HG02970 (cell line): Measurements from ENCODE around the gene MYO3B.

Experiments used
- ATAC-seq: cut with Tn5 transposase; IDR thresholded peaks from one replicate; pipeline ENCODE4 v1.9.1; 2021; ENCODE audit warnings: mild to moderate bottlenecking, moderate library complexity, moderate number of reproducible peaks; ENCODE audit not compliant: unreplicated experiment, low FRiP score

MYO3B gene

DNA sequence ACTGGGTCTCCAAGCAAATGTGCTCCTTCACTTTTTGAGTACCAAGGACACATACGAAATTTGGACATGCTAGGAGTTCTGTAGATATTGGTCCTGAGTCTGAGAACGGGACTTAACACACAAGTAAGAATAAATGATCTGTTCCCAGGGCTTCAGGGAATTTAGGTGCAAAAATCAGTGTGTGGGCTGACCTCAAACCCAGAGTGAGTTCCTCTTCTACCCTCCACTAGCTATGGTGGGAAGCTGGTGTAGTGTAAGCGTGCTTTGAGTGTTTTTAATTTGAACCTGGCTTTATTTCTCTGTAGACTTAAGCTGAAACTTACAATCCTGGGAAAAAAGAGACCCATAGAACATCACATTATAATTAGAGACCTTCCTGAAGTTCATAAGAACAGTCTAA is 50.5 kb downstream of the MYO3B start:
- ATAC-seq, result no peak

DNA sequence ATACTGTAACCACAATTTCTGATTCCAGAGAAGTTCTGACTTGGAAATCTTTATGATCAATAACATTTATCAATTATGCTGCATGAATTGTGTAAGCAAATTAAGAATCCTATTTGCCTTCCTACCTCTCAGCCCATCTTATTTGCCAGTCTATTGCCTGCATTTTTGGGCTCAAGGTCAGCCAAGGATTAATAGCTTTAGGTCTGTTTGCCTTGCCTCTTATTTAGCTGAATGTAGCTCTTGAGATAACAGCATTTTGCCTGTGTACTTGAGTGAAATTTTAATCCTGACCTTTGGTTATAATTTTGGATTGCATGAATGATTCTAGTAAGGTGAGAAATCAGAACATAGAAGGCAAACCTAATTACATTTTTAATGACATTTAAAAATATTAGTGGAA is 51.2 kb downstream of the MYO3B start:
- no peak for ATAC-seq

DNA sequence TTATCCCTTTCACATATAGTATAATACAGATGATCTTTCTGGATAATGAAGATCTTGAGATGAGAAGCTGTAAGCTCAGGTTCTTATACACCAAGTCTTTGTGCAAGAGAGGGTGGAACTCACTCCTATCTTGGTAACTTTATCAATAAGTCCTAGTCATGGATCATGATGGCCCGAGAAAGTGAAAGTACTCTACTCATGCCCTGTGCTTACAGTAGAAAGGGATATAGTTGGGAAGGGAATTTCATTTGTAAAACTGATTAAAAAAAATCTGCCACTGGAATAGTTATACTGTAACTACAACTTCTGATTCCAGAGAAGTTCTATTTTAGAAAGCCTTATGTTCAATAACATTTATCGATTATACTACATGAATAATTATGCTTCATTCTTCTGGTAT is 51.8 kb downstream of the MYO3B start:
- no peak for ATAC-seq

DNA sequence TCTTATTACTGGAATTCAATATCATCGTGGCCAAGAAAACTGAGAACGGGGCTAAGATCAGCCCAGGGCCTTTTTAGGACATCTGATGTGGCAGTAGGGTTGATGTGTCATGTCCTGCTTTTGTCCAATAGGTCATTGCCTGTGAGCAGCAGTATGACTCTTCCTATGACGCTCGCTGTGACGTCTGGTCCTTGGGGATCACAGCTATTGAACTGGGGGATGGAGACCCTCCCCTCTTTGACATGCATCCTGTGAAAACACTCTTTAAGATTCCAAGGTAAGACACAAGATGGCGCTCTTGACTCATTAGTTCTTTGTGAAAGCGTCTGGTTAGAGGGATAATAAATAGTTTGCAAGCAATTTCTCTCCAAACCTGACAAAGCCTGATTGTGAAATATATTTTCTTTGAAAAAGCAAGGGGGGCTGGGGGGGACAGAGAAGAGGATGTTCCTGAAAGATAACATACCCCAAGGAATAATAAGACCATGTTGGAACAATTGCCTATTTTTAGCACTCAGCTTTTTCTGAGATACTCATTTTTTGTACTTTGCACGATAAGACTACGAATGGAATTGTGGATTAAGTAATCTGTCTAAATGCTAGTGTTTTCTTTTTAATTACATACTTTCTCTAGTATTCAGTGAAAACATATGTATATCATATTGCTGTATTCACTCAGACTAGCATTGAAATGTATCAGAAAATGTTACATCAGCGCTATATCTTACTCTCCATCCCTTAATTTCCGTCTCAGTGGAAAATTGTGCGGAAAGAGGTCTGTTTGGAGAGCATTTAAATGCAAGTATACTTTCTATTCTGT is 58.1 kb downstream of the MYO3B start:
- ATAC-seq, result no peak

DNA sequence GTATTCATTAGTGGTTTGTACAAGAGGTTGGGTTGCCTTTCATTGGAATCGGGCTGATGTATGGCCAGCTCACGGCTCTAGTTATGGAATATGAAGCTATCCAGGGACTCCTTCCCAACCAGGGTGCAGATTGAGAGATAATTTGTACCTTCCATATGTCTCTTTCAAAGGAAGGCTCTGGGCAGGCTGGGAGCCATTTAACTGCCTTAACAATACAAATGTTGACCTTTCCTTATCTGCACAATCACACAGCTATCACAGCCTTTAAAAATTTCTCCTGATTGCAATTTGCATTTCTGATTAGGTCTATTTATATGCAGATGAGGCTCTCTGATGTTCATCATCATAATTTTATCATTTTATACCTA is 58.7 kb downstream of the MYO3B start:
- no peak for ATAC-seq

DNA sequence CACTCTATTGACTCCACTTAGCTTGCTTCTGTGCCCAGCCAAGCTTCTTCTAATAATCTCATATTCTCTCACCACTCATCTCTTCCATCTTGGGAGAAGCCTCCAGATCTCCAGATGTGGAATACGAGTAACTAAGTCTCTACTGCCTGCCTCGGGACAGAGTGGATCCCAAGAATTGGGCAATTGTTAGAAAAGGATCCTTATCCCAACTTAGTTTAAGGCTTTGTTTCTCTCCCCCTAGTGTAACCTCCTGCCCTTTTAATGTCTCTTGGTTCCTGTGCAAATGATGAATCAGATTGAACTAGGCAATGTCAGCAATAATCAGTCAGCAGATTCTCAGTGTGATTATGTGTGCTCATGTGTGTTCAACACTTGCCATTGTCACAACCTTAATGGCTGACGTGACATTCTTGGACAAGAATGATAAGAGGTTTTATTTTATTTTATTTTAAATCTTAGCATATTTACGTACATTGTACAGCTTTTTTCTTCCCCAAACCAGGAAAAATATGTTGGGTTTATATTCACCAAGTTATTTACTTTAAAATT is 59.7 kb downstream of the MYO3B start:
- ATAC-seq, result no peak

DNA sequence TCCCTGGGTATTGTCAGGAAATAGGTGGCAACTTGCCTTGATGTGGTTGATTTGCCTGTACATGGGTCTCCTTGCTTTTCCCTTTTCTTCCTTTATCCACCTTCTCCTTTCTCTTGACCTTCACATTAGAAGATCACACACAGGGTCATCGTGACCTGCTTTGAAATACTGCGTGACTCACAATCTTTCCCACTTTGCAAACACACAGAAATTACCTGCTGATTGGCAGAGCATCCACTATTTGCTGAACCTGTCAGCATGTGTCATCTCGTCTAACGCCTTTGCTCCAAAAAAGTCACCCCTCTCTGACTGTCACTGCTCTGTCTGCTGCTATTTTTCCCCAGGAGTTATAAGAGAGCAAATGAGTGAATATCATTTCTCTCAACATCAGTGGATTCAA is 60.8 kb downstream of the MYO3B start:
- ATAC-seq, result no peak

DNA sequence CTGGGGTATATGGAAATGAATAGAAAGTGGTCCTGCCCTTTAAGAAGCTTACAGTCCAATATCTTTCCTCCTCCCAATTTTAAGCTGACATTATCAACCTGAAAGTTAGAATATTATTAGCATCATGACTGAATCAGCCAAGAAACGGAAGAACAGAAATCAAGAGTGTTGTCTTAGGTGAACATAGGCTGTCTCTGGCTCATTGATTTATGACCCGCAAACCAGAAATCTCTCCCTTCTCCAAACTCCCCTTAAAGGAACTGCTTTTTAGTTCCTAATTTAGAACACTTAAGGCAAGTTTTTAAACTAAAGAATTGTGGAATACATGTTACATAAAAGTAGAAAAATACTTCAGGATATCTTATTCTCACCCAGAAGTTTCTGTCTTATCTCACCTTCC is 62.7 kb downstream of the MYO3B start:
- no peak for ATAC-seq

DNA sequence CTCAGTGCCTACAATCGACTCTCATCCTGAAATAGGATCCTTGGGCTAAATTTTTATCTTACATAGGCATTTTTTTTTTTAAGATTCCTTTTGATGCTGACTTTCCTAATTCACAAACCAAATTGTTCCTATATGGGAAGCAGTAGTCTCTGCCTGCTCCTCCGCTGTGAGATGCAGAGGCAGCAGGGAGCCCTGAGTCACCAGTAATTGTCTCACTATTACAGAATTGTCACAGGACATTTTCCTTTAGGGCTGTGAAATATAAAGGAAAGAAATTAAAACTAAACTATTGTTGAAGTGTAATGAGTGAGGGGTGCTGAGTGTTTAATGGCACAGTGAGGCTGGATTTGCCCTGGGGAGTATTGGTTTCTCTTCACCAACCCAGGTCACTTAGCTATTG is 63.8 kb downstream of the MYO3B start:
- no peak for ATAC-seq

DNA sequence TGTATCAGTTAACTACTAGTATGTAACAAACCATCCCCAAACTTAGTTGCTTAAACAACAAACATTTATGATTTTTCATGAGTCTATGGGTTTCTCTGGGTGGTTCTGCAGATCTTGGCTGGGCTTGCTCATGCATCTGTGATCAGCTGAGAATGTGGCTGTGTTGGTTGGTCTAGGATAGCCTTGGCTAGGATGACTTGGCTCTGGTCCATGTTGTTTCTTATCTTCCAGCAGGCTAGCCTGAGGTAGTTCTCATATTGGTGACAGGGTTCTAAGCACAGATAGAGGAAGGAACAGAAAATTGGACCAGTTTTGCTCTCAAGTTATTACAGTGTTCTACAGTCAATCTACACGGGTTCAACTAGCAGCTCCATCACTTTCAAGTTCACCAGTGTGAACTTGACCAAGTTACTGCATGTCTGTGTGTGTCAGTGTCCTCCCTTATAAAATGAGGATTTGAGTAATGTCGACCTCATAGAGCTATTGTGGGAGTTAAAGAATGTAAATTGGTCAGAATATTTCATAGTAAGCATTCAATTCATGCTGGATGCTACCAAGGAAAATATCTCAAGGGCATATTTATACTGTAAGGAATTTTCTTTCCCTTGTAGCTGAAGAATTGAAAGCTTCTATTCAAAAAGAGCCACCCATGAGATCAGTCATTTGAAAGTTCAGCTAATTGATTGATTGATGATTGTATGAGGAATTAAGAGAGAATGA is 65.3 kb downstream of the MYO3B start:
- no peak for ATAC-seq

DNA sequence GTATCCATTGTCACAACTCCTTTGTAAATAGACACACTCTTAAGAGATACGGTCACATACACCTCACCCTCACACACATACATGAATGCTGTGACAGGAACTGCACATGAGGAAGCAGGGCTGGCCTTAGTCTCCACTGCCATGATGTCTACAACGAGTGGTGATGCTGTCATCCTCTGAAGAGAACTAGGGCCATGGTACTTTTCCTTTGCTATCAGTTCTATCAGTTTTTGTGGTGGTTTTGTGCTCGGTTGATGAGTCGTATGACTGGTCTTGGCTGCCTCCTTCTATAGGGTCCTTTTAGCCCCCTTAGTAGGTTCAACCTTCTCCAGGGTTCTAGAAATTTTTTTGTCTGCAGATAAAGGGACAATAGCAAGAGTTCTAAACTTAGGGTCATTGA is 66.0 kb downstream of the MYO3B start:
- ATAC-seq, result no peak

DNA sequence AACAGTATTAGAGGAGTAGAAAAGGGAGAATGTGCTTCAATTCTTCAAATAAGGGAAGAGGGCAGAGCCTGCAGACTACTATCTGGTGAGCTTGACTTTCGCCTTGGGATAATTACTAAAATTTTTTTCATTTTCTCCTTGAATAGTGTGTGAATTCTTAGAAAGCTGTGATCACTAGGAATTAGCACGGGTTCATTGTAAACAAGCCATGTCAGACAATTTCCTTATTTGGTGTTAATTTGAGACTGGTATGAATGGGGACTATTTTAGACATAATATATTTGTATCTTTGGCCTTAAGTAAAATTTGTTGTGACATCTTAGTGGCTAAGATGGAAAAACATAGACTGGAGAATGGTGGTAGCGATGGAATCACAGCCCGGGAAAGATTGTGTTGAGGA is 66.6 kb downstream of the MYO3B start:
- ATAC-seq, result no peak

DNA sequence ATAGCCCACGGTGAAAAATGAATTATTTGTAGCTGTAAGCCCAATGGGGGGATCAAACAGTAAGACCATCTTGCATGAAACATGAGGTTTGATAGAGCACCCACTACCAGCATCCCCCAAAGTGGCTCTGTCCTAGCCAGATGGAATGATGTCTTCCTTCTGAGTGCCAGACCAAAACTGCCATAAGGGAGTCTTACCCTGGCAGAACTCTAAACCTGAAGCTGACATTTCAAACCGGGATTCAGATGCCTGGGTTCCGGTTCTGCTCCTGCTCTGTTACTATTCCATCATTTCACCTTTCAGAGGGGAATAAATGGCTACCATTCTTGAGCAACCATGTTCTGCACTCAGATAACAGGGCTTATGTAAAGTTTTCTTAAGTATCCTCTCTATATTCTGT is 67.4 kb downstream of the MYO3B start:
- no peak for ATAC-seq

DNA sequence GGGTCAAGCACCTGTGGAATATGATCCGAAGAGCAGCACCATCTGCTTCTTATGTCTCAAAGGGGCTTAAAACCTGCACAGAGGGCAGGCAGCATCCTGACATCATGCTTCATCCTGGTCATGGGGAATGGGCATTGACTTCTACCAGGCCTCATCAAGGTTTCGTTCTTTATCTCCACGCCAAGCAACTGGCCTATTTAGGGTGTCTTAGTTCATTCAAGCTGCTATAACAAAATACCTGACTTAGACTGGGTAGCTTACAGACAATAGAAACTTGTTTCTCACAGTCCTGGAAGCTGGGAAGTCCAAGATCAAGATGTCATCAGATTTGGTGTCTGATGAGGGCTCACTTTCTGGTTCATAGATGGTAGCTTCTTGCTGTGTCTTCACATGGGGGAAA is 69.4 kb downstream of the MYO3B start:
- ATAC-seq, result no peak

DNA sequence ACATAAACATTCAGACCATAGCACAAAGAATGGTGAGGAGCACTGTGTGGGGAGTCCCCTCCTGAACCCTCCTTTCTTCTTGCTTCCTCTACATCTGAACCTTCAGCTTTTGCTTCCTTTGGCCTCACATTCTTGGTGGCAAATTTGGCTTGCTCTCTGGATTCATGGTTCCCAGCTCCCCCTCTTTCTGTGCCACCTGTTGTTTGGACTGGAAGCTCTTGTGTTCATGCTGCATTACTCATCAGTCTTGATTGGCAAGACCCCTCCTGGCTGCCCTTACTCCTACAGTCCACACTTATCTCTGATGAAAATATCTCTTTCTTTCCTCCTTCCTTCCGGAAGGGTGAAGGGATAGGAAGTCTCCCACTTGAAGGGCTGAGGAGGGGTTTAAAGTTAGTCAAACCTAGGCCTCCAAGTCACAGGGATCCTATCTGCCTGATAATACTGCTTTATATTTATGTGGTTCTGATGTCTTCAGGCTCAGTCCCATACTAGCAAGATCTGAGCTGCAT is 70.0 kb downstream of the MYO3B start:
- ATAC-seq, result no peak

DNA sequence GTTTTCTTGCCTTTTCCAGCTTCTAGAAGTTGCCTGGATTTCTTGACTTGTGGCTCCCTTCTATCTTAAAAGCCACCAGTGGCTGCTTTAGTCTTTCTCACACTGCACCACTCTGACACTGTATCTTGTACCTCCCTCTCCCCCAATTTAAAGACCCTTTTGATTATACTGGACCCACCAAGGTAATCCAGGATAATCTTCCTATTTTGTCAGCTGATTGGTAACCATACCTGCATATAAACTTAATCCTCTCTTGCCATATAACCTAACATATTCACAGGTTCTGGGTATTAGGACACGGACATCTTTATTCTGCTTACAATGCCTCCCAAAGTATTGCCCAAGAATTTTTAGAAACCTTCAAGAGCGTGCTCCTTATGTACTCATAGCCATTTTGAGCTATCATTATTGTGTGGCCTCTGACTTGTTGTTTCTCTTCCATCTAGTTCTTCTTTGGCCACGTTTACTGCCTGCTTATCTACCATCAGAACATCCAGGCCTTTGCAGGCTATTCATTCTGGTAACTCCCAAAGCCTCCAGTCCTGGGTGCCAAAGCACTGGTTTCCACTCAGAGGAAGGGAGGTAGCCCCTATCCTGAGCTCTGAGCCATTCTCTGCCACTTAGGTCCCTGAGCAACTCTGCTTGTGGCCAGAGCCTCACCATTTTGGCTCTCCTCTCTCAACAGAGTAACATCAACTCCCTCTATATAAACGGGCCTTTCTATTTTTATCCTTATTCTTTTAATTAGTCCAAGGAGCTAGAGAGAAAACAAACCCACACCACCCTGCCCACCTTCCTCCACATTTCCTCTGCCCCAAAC is 70.8 kb downstream of the MYO3B start:
- no peak for ATAC-seq

DNA sequence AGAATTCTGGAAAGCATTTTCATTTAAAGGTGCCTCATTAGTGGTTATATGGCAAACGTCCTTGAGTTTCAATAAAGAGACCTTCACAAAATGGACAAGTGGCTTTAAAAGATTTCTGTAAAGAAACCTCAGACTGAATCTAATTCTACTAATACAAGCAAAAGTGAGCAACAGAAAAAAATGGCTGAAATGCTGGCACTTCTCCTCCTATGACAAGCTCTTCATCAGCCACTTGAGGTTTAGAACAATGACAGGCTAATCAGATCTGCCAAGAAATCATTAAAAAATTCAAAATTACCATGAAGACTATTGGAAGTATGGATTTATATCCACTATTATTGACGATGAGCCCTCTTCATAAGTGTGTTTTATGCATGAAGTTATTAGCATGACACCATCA is 71.8 kb downstream of the MYO3B start:
- no peak for ATAC-seq

DNA sequence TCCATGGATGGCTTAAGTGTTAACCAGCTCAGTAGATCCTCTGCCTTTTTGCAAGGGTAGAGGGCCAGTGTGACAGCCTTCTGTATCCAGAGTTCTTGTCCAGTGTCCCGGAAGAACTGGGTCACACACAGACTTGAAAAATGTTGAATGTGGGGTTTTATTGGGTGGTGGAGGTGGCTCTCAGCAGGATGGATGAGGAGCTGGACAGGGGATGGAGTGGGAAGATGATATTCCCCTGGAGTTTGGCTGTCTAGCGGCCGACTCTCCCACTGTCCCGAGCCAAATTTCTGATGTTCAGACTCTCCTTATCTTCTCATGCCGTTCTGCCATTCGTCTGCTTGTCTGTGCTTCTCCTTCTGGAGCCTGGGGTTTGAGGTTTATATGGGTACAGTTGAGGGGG is 72.6 kb downstream of the MYO3B start:
- ATAC-seq, result no peak

DNA sequence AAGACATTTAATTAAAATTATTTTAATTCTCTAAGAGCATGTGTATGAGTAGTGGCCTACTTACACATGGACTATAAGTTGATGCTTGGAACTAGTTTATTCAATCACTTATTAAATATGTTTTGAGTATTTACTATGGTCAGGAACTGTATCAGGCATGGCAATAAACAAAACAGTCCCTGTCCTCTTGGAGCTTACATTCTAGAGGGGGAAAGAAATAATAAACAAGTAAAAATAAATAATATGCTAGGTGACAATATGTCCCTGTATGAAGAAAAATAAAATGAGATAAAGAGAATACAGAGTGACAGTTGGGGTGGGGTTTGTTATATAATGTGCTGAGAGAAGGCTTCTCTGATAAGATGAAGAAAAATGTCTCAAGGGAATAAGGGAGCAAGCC is 74.5 kb downstream of the MYO3B start:
- ATAC-seq, result no peak

DNA sequence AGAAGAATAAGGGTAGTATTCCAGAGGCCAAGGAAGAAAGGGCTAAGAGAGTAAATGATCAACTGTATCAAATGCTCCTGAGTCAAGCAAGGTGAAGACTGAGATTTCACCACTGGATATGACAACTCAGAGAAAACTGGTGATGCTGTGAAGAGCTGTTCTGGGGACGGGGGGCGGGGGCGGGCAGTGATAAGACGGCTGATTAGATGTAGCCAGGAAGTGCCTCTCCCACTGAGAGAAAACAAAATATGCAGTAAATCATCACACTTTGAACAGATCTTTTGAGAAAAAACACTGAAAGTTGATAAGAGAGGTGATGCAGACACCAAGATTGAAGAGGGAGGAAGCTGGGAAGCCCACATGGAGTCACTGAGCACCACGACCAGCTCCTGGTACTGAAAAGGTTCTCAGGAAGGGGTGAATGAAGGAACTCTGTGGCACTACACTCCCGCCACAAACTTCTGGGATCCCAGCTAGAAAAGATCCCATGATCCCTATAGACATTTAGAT is 75.8 kb downstream of the MYO3B start:
- no peak for ATAC-seq

DNA sequence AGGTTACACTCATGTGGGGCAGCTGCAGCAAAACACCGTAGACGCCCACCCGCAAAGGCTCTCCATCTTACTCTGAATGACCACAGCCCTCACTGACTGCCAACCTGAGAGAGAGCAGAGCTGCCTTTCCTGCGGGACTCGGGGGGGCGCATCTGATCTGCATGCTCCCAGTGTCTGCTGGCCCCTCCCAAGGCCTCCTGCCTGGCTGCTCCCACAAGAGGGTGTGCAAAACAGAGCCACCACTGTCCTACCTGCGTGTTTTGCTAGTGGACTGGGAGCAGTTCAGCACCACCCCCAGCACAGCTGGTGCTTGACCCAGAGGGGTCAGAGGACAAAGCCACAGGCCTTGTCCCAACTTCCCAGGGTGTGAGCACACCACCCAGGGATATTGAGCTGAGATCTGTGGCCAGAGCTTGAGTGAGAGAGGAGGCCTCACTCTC is 76.4 kb downstream of the MYO3B start:
- no peak for ATAC-seq
